K562 (cell line): Measurements from ENCODE around the gene USP12.

ENCODE experiments used
- CEBPZ ChIP-seq: fragments of 150-350 bp; IDR thresholded peaks from 2 replicates; pipeline ENCODE4 v1.6.1; 2014; ENCODE audit warnings: low read depth, mild to moderate bottlenecking, low read length, borderline replicate concordance
- CTCF ChIP-seq, 3 experiments: IDR thresholded peaks in 2 of 3; conservative IDR thresholded peaks in 1 of 3; 2 replicates each; pipeline ENCODE4 v1.5.1; 2011 to 2012; ENCODE audit warnings: low read length in 3 of 3, mild to moderate bottlenecking in 3 of 3, control low read depth in 2 of 3, improper control_type of control experiment in 1 of 3, inconsistent platforms in 1 of 3, low read depth in 1 of 3, mixed read lengths in 1 of 3, moderate library complexity in 1 of 3; ENCODE audit not compliant: insufficient read depth in 2 of 3
- EHMT2 ChIP-seq: fragments of 450-650 bp; IDR thresholded peaks from 2 replicates; pipeline ENCODE4 v1.6.1; 2018; ENCODE audit warnings: antibody characterized with exemption
- ESRRA ChIP-seq: fragments of 450-650 bp; IDR thresholded peaks from 2 replicates; pipeline ENCODE4 v1.6.1; 2014; ENCODE audit warnings: low read depth, mild to moderate bottlenecking, moderate library complexity, borderline replicate concordance
- HDAC1 ChIP-seq, 2 experiments: fragments of 450-650 bp; IDR thresholded peaks; 2 replicates each; pipeline ENCODE4 v1.6.1; 2016 to 2017; ENCODE audit warnings: inconsistent platforms in 1 of 2, mild to moderate bottlenecking in 1 of 2, moderate library complexity in 1 of 2
- NR2C1 ChIP-seq, 2 experiments: fragments of 450-650 bp; IDR thresholded peaks; 2 replicates each; pipeline ENCODE4 v1.6.1; 2017; ENCODE audit warnings: mild to moderate bottlenecking in 2 of 2, antibody characterized with exemption in 1 of 2, inconsistent platforms in 1 of 2, missing compliant biosample characterization in 1 of 2, missing genetic modification characterization in 1 of 2
- NR2C2 ChIP-seq, 2 experiments: fragments of 200-800 bp in 1 of 2; sonication (Bioruptor generic) in 1 of 2; sonication (generic) in 1 of 2; formaldehyde crosslinking in 1 of 2; IDR thresholded peaks; 2 replicates each; pipeline versions ENCODE4 v1.6.1 to v1.8.0; 2016 to 2022; ENCODE audit warnings: mild to moderate bottlenecking in 1 of 2, missing compliant biosample characterization in 1 of 2, missing genetic modification characterization in 1 of 2, missing genetic modification reagents in 1 of 2
- POLR2G ChIP-seq: fragments of 200-400 bp; formaldehyde crosslinking; IDR thresholded peaks from 2 replicates; pipeline ENCODE4 v1.6.1; 2017; ENCODE audit warnings: low read depth, mild to moderate bottlenecking, antibody characterized with exemption, low read length, moderate library complexity
- SMAD3 ChIP-seq: fragments of 450-650 bp; formaldehyde crosslinking; conservative IDR thresholded peaks from 2 replicates; pipeline ENCODE4 v1.4.0; 2020; ENCODE audit warnings: mild to moderate bottlenecking
- SOX6 ChIP-seq: fragments of 450-650 bp; IDR thresholded peaks from 2 replicates; pipeline ENCODE4 v1.6.1; 2014; ENCODE audit warnings: mild to moderate bottlenecking
- SRSF1 ChIP-seq: fragments of 200-400 bp; formaldehyde crosslinking; IDR thresholded peaks from 2 replicates; pipeline ENCODE4 v1.6.1; 2017; ENCODE audit warnings: mild to moderate bottlenecking, low read depth, low read length, moderate library complexity
- U2AF2 ChIP-seq: fragments of 200-400 bp; formaldehyde crosslinking; optimal IDR thresholded peaks from 2 replicates; pipeline ENCODE3; 2017; ENCODE audit warnings: low read depth, mild to moderate bottlenecking, low read length
- ZFX ChIP-seq: sonication (generic); formaldehyde crosslinking; IDR thresholded peaks from 2 replicates; pipeline ENCODE4 v1.8.0; 2022; ENCODE audit warnings: mild to moderate bottlenecking, missing genetic modification reagents, moderate library complexity

- TF ChIP-seq ZFX (CRISPR knock-in tag) = no peak
- TF ChIP-seq NR2C2 (CRISPR knock-in tag; IDR thresholded peaks at IDR 0.05) = no peak
- TF ChIP-seq NR2C2 (tag; IDR thresholded peaks at IDR 0.05) = no peak
- TF ChIP-seq CTCF (IDR thresholded peaks at IDR 0.05 in 2 of 3, conservative IDR thresholded peaks at IDR 0.05 in 1 of 3; ENCODE audit: insufficient read depth in 2 of 3, low read depth in 1 of 3, low read length in 3 of 3) = no peak
- TF ChIP-seq SMAD3 (CRISPR knock-in tag) = no peak
- TF ChIP-seq CEBPZ = no peak
- TF ChIP-seq SRSF1 = no peak
- no peak for TF ChIP-seq HDAC1 (IDR thresholded peaks at IDR 0.05)
- no peak for TF ChIP-seq U2AF2
- TF ChIP-seq SOX6 = no peak
- TF ChIP-seq ESRRA = no peak
- no peak for TF ChIP-seq POLR2G
- no peak for TF ChIP-seq NR2C1 (IDR thresholded peaks at IDR 0.05)
- TF ChIP-seq NR2C1 (tag; IDR thresholded peaks at IDR 0.05) = no peak
- no peak for TF ChIP-seq EHMT2
Measured at GRCh38 chr13:27211271-27211670, 39.7 kb upstream of the USP12 start.
